Endodermal cell (in vitro differentiated cells): Measurements from ENCODE around the gene IL18. TPM values are rescaled to one million over a fixed set of nuclear protein-coding genes. Genes with fewer than 3 reads are reported as not detected.
"Not testable (repeated sequence)": the region's sequence is repeated elsewhere in the genome, so short reads cannot be mapped to it uniquely, and the experiment has no call there.

Source experiments
- DNase-seq: peaks from one replicate; pipeline ENCODE4 v3.0.0-alpha.2; 2017
- H3K27ac ChIP-seq: 2 replicates; pipeline ENCODE4 v1.5.1; 2013; ENCODE audit warnings: mild to moderate bottlenecking, low read depth, low read length, moderate library complexity
- H3K27me3 ChIP-seq: 2 replicates; pipeline ENCODE4 v1.6.1; 2013; ENCODE audit warnings: mild to moderate bottlenecking, low read length, moderate library complexity; ENCODE audit not compliant: insufficient read depth, control insufficient read depth, poor library complexity, severe bottlenecking
- H3K36me3 ChIP-seq: 2 replicates; pipeline ENCODE4 v1.7.0; 2013; ENCODE audit warnings: mild to moderate bottlenecking, low read length, moderate library complexity; ENCODE audit not compliant: control insufficient read depth, insufficient read depth
- H3K4me1 ChIP-seq: one replicate; pipeline ENCODE4 v1.7.0; 2013; ENCODE audit warnings: low read length; ENCODE audit not compliant: control insufficient read depth, insufficient read depth
- H3K4me3 ChIP-seq: 2 replicates; pipeline ENCODE4 v1.5.1; 2013; ENCODE audit warnings: mild to moderate bottlenecking, low read length, moderate library complexity
- H3K9ac ChIP-seq: 2 replicates; pipeline ENCODE4 v1.6.1; 2013; ENCODE audit warnings: mild to moderate bottlenecking, low read length, moderate library complexity; ENCODE audit not compliant: poor library complexity, severe bottlenecking; ENCODE audit errors: extremely low read depth
- H3K9me3 ChIP-seq: 2 replicates; pipeline ENCODE4 v1.6.1; 2013; ENCODE audit warnings: mild to moderate bottlenecking, low read length, moderate library complexity; ENCODE audit not compliant: control insufficient read depth
- H3K27ac Mint-ChIP-seq: 2 replicates; pipeline ENCODE4 v1.8.0; 2020; ENCODE audit warnings: mixed read lengths
- H3K27me3 Mint-ChIP-seq: 2 replicates; pipeline ENCODE4 v1.8.0; 2021; ENCODE audit warnings: mild to moderate bottlenecking, mixed read lengths; ENCODE audit not compliant: insufficient read depth
- H3K36me3 Mint-ChIP-seq: 2 replicates; pipeline ENCODE4 v1.8.0; 2020; ENCODE audit warnings: low read depth, mixed read lengths
- H3K4me1 Mint-ChIP-seq: 2 replicates; pipeline ENCODE4 v1.8.0; 2020; ENCODE audit warnings: mixed read lengths
- H3K4me3 Mint-ChIP-seq: 2 replicates; pipeline ENCODE4 v1.8.0; 2020; ENCODE audit warnings: mild to moderate bottlenecking, moderate library complexity, mixed read lengths
- H3K9me3 Mint-ChIP-seq: 2 replicates; pipeline ENCODE4 v1.8.0; 2020; ENCODE audit warnings: mild to moderate bottlenecking, mixed read lengths
- WGBS, 2 experiments: methylation state at CpG; one replicate each; pipeline versions ENCODE4 v1.1.5 to v1.1.7; 2013; ENCODE audit warnings: missing lambda C conversion rate in 2 of 2, mixed read lengths in 1 of 2; ENCODE audit not compliant: insufficient coverage in 1 of 2, insufficient read length in 1 of 2; 5-methylcytosine and 5-hydroxymethylcytosine counted together
- total RNA-seq, 2 donors: library from RNA; stranded (reverse); fragmentation: NEBNext Ultra II Directional in 1 of 2; extraction: Animal tissue kit (Norgen Biotek cat#: 25700) in 1 of 2; gene quantifications; 2 replicates in 1 of 2; 3 replicates in 1 of 2; pipeline ENCODE4 v1.2.1, GENCODE V29; 2021
- TF ChIP-seq, protein P1 (sequence below): fragments of 200-600 bp; sonication (generic); conservative IDR thresholded peaks from 2 replicates; pipeline ENCODE4 v1.5.0; 2021; ENCODE audit warnings: antibody characterized with exemption, mild to moderate bottlenecking

IL18 gene
- total RNA-seq, 2 donors from 2014 or later = 1.00 TPM; not detected in 1

DNA sequence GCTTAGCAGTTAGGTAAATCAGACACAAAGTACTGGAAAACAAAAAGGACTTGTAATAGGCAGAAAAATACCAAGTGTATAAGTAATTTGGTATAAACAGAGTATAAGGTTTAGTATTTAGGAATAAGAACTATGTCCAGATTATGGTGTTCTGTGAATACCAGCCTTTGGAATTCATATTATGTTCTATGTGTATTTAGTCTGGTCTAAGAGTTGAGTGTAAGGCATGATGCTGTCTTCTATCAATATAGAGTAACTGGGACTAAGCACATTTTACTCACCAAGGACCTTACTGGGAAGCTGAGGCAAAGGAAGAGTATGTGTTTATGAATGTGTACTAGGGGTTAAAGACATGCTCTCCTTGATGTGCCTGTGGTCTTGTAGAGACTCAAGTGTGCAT lies 67.7 kb downstream of the IL18 start:
- no peak for DNase-seq
- Histone ChIP-seq H3K4me3 (no peak overlapping the region), H3K27ac (no peak overlapping the region), H3K9me3 (no peaks in the 10 kb centered on the region), H3K4me1 (no peaks in the 10 kb centered on the region), H3K9ac (no peak overlapping the region), H3K36me3 (peaks cover 26% of the 10 kb centered on the region), H3K27me3 (no peaks in the 10 kb centered on the region)
- H3K4me1 Mint-ChIP-seq = no peaks in the 10 kb centered on the region
- H3K36me3 Mint-ChIP-seq = peaks cover 31% of the 10 kb centered on the region
- TF ChIP-seq, protein P1, sequence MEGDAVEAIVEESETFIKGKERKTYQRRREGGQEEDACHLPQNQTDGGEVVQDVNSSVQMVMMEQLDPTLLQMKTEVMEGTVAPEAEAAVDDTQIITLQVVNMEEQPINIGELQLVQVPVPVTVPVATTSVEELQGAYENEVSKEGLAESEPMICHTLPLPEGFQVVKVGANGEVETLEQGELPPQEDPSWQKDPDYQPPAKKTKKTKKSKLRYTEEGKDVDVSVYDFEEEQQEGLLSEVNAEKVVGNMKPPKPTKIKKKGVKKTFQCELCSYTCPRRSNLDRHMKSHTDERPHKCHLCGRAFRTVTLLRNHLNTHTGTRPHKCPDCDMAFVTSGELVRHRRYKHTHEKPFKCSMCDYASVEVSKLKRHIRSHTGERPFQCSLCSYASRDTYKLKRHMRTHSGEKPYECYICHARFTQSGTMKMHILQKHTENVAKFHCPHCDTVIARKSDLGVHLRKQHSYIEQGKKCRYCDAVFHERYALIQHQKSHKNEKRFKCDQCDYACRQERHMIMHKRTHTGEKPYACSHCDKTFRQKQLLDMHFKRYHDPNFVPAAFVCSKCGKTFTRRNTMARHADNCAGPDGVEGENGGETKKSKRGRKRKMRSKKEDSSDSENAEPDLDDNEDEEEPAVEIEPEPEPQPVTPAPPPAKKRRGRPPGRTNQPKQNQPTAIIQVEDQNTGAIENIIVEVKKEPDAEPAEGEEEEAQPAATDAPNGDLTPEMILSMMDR = no peak
- no peak overlapping the region for H3K27ac Mint-ChIP-seq
- no peaks in the 10 kb centered on the region for H3K9me3 Mint-ChIP-seq
- no peaks in the 10 kb centered on the region for H3K27me3 Mint-ChIP-seq
- H3K4me3 Mint-ChIP-seq = no peak overlapping the region

DNA sequence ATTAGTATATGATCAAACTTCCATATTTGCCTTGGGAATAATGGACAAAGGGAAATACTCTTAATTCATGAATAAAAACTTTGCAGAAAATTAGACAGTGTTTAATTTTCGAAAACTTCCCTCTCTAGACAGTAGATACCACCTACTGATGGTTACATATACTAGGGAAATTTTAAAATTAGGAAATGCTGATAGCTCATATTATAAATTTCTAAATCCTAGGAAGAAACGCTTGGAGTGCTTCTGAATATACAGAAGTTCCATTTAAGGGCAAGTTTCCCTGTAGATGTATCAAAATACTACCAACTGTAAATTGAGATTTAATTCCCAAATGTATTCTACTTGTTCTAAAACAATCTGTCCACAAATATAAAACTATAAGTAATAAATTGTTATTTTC lies 68.6 kb downstream of the IL18 start:
- not testable (repeated sequence) for H3K27me3 ChIP-seq

More for the DNA sequence above, 68.6 kb downstream of the IL18 start:
- H3K27ac Mint-ChIP-seq, H3K27me3 Mint-ChIP-seq, H3K4me3 ChIP-seq, H3K9me3 ChIP-seq, H3K9me3 Mint-ChIP-seq, DNase-seq, H3K27ac ChIP-seq, H3K4me3 Mint-ChIP-seq, H3K4me1 ChIP-seq, H3K9ac ChIP-seq, H3K4me1 Mint-ChIP-seq: not testable (repeated sequence)
- peaks cover 35% of the 10 kb centered on the region for H3K36me3 ChIP-seq
- 93% methylated on average over 1 of the region's 2 CpGs; no CpG with 5 or more reads in 1 of the 2 experiments for WGBS, 2 experiments
- H3K36me3 Mint-ChIP-seq = peaks cover 39% of the 10 kb centered on the region

Other genes starting within 250 kb of the IL18 start
- 1 to 10 TPM; 2.6 to 3.8 TPM for gene C11orf52, start 245.2 kb downstream of the IL18 start, total RNA-seq
- 10 to 100 TPM; 12.0 to 14.5 TPM for gene DIXDC1, start 226.8 kb downstream of the IL18 start, total RNA-seq
- gene DLAT, start 138.7 kb downstream of the IL18 start, total RNA-seq = 10 to 100 TPM; 46.1 to 53.2 TPM
- 1 to 10 TPM; 1.5 to 1.9 TPM for gene PIH1D2, start 90.1 kb downstream of the IL18 start, total RNA-seq
- gene NKAPD1, start 89.8 kb downstream of the IL18 start, total RNA-seq = 10 to 100 TPM; 22.9 to 24.7 TPM
- gene TIMM8B, start 77.3 kb downstream of the IL18 start, total RNA-seq = 10 to 100 TPM; 65.1 to 71.3 TPM
- gene SDHD, start 77.2 kb downstream of the IL18 start, total RNA-seq = 10 to 100 TPM; 57.6 to 64.8 TPM
- not detected for gene TEX12, start 3.3 kb upstream of the IL18 start, total RNA-seq
- 1 to 10 TPM in 1 of 2 donors, under 1 TPM in 1; 0.24 to 1.0 TPM for gene BCO2, start 11.4 kb upstream of the IL18 start, total RNA-seq
- 10 to 100 TPM; 45.3 to 53.2 TPM for gene PTS, start 62.3 kb upstream of the IL18 start, total RNA-seq
- not detected for gene PLET1, start 96.8 kb upstream of the IL18 start, total RNA-seq